T1000 (cell line): Measurements from ENCODE around the gene FAIM2.
A peak's percentile ranks its signal among the peaks of the same experiment; 100 is the strongest.
"Not testable (repeated sequence)": the region's sequence is repeated elsewhere in the genome, so short reads cannot be mapped to it uniquely, and the experiment has no call there.

ENCODE experiments used
- DNase-seq: peaks from one replicate; lab custom pipeline; 2025; ENCODE audit warnings: mixed read lengths; lab: John Stamatoyannopoulos, UW

The FAIM2 gene

GRCh38 chr12:49878021-49878420, 25.7 kb downstream of the FAIM2 start:
- DNase-seq, result no peak

- no peak for DNase-seq
These were observed 26.6 kb downstream of the FAIM2 start for GRCh38 chr12:49877066-49877465.

GRCh38 chr12:49876070-49876469, 27.6 kb downstream of the FAIM2 start:
- no peak for DNase-seq

GRCh38 chr12:49875115-49875720, 28.5 kb downstream of the FAIM2 start:
- no peak for DNase-seq

- no peak for DNase-seq
These were observed 29.4 kb downstream of the FAIM2 start for GRCh38 chr12:49874142-49874897.

GRCh38 chr12:49873361-49873934, 30.3 kb downstream of the FAIM2 start:
- DNase-seq, result no peak

- DNase-seq, result no peak
These were observed 30.9 kb downstream of the FAIM2 start for GRCh38 chr12:49872781-49873181.

GRCh38 chr12:49872381-49872780, 31.3 kb downstream of the FAIM2 start:
- DNase-seq, result no peak

GRCh38 chr12:49871811-49872251, 31.9 kb downstream of the FAIM2 start:
- not testable (repeated sequence) for DNase-seq

- no peak for DNase-seq
These were observed 32.5 kb downstream of the FAIM2 start for GRCh38 chr12:49871263-49871561.

- no peak for DNase-seq
These were observed 33.0 kb downstream of the FAIM2 start for GRCh38 chr12:49870501-49871262.

- DNase-seq, result no peak
These were observed 33.7 kb downstream of the FAIM2 start for GRCh38 chr12:49869816-49870500.

GRCh38 chr12:49868952-49869815, 34.5 kb downstream of the FAIM2 start:
- DNase-seq, result peak; percentile 88

- DNase-seq, result no peak
These were observed 35.3 kb downstream of the FAIM2 start for GRCh38 chr12:49868449-49868848.

GRCh38 chr12:49867570-49868341, 35.9 kb downstream of the FAIM2 start:
- no peak for DNase-seq

- no peak for DNase-seq
These were observed 36.7 kb downstream of the FAIM2 start for GRCh38 chr12:49866859-49867569.

GRCh38 chr12:49865782-49866135, 37.9 kb downstream of the FAIM2 start:
- DNase-seq, result no peak

GRCh38 chr12:49865109-49865781, 38.5 kb downstream of the FAIM2 start:
- DNase-seq, result no peak

- DNase-seq, result no peak
These were observed 39.0 kb downstream of the FAIM2 start for GRCh38 chr12:49864798-49865090.
